SK-N-MC (cell line): ENCODE results near the gene NAALAD2.

ENCODE experiments used
- EZH2 ChIP-seq: fragments of 200-600 bp; sonication (generic); IDR thresholded peaks from one replicate; pipeline ENCODE4 v1.6.1; 2017; ENCODE audit warnings: antibody characterized with exemption
- POLR2AphosphoS5 ChIP-seq: IDR thresholded peaks from 2 replicates; pipeline ENCODE4 v1.6.1; 2012; ENCODE audit warnings: mild to moderate bottlenecking, low read depth, low read length, borderline replicate concordance

- TF ChIP-seq EZH2 (no peak), POLR2AphosphoS5 (no peak)
These were observed 85.0 kb downstream of the NAALAD2 start for GRCh38 chr11:90219438-90219837.
